Urinary bladder (tissue), 4 donors: ENCODE data around the gene KRT80. TPM values are rescaled to one million over a fixed set of nuclear protein-coding genes. Genes with fewer than 3 reads are reported as not detected.
A peak's percentile ranks its signal among the peaks of the same experiment; 100 is the strongest.

Experiments
- DNase-seq: peaks from one replicate; pipeline ENCODE4 v3.0.0-alpha.2; 2015; ENCODE audit errors: extremely low spot score
- H3K27ac ChIP-seq: one replicate; pipeline ENCODE4 v1.5.1; 2013; ENCODE audit warnings: low read depth, mild to moderate bottlenecking, moderate library complexity
- H3K36me3 ChIP-seq: one replicate; pipeline ENCODE4 v1.6.1; 2013; ENCODE audit warnings: mild to moderate bottlenecking, moderate library complexity; ENCODE audit not compliant: insufficient read depth
- H3K4me1 ChIP-seq: one replicate; pipeline ENCODE4 v1.6.1; 2013; ENCODE audit warnings: mild to moderate bottlenecking, moderate library complexity; ENCODE audit not compliant: insufficient read depth
- H3K4me3 ChIP-seq: one replicate; pipeline ENCODE4 v1.5.1; 2013; ENCODE audit warnings: low read depth, low read length
- WGBS: extraction: QIAGEN DNeasy Blood & Tissue Kit; methylation state at CpG from one replicate; pipeline ENCODE4 v1.1.7; 2013; 5-methylcytosine and 5-hydroxymethylcytosine counted together
- polyA plus RNA-seq: library from polyadenylated mRNA; stranded (reverse); fragments of 200-250 nt; gene quantifications from one replicate; pipeline ENCODE4 v1.2.3, GENCODE V29; 2013
- total RNA-seq: library from RNA; depleted of rRNA; stranded (reverse); fragments of >200 nt; gene quantifications from one replicate; pipeline ENCODE4 v1.2.3, GENCODE V29; 2014
- donor health status: healthy with polysubstance abuse.
- donor health status: healthy.

The KRT80 gene
- total and polyA plus RNA-seq, 2 donors = 1.7 to 3.0 TPM

DNA sequence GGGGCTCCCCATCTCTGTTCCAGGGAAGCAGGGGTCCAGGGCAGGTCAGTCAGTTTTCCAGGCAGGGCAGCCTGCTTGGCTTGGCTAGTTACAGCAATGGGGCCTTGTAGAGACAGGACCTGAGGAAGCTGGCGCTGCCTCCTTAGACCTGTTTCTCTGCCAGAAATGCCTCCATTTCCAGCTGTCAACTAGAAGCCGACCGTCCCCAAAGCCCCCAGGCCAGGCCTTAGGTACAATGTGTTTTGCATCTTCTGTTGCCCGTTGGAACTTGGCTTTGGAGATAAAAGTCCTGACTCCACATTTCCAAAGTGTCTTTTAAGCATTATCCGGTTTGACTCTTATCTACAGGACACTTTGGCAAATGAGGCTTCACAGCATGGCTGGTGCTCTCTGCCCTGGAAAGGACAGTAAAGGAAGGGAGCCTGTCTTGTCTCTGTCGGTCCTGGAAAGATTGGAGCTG lies 42.6 kb downstream of the KRT80 start:
- H3K36me3 ChIP-seq = no peaks in the 10 kb centered on the region
- H3K4me1 ChIP-seq = peaks cover 1% of the 10 kb centered on the region
- no peak for DNase-seq
- H3K4me3 ChIP-seq = no peak overlapping the region
- 51% methylated on average over 6 of the region's 6 CpGs for WGBS
- peak overlapping the region; percentile 61 for H3K27ac ChIP-seq

DNA sequence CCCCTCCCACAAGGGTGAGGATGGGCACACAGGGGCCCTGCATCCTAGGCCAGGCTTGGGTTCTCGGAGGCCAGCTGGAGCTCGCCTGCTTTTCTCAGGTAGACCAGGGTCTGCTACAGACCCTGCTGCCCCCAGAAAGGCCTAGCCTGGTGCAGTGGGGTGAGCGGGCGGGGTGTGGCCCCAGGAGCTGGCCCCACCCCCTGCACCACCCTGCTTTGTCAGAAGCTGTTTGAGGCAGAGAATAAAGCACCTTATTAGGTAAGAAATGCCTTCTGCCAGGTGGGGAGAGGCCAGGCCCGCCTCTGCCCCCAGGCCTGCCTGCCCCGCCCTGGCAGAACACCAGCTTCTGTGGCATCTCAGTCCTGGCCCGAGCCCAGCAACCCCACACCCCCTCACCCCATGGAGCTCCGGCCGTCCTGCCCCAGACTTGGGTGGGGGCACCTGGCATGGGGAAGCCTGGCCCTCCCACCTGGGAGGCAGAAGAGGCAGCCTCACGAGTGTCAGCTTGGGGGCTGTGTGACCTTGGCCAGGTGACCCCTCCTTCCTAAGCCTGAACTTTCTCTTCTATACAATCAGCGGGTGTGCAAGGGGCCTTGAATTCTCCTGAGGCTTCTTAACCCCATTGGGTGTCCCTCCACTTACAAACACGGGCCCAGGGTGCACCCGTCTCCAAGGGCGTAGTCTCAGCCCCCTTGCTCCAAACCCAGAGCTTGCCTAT lies 43.2 kb downstream of the KRT80 start:
- Histone ChIP-seq H3K36me3 (no peaks in the 10 kb centered on the region), H3K27ac (peak overlapping the region; percentile 96), H3K4me3 (no peak overlapping the region), H3K4me1 (peaks cover 1% of the 10 kb centered on the region)
- WGBS = 88% methylated on average over 14 of the region's 14 CpGs
- DNase-seq = no peak

DNA sequence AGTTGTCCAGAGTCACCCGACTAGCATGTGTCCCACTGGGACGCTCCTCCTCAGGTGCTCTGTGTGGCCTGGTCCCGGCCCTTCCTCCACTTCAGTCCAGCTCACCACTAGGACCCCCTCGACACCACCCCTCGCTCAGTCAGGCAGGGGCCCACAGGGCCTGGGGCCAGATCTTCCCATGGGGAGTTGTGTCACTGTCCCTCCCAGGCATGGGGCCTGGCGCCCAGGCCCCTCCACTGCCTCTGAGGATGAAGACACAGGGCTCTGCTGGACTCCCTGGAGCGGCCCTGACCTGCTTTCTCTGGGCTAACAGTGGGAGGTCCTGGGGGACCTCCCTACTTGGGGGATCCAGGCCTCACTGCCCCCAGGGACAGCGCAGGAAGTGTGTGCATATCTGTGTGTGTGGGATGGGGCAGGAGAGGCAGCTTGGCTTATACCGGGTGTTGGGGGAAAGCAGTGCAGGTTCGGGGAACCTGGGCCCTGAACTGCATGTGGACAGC lies 43.8 kb downstream of the KRT80 start:
- H3K36me3 ChIP-seq = no peaks in the 10 kb centered on the region
- 83% methylated on average over 10 of the region's 10 CpGs for WGBS
- peak overlapping the region; percentile 96 for H3K27ac ChIP-seq

DNA sequence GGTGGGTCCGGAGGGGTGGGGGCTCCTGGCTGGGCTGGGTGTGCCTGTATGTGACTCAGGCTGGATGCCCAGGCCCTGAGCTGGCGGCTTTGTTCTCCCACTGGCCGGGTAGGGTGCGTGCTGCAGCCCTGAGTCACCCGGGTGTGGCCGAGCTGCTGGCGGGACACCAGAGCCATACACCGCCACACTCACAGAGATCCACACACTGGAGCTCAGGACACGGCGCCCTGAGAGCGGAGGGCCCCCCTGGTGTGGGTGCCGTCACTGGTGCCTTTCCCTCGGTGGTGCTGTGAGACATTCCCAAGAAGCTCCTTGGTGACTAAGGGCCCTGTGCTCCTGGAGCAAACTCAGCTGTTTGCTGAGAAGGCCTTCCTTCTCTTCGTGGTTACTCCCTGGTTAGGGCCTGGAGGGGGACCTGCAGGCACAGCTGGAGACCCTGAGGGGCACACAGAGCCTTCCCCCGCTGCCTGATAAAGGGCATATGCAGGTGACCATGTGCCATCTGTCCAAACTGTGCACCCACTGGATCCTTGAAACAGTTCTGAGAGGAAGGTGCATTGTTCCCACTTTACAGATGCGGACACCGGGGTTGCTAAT lies 44.3 kb downstream of the KRT80 start:
- DNase-seq = peak; percentile 73
- peak overlapping the region; percentile 96 for H3K27ac ChIP-seq
- no peak overlapping the region for H3K4me3 ChIP-seq
- H3K4me1 ChIP-seq = peaks cover 1% of the 10 kb centered on the region
- no peaks in the 10 kb centered on the region for H3K36me3 ChIP-seq
- WGBS = 32% methylated on average over 17 of the region's 17 CpGs

More for the DNA sequence above, 43.8 kb downstream of the KRT80 start:
- Histone ChIP-seq H3K4me1 (peaks cover 1% of the 10 kb centered on the region), H3K4me3 (no peak overlapping the region)
- DNase-seq = no peak

DNA sequence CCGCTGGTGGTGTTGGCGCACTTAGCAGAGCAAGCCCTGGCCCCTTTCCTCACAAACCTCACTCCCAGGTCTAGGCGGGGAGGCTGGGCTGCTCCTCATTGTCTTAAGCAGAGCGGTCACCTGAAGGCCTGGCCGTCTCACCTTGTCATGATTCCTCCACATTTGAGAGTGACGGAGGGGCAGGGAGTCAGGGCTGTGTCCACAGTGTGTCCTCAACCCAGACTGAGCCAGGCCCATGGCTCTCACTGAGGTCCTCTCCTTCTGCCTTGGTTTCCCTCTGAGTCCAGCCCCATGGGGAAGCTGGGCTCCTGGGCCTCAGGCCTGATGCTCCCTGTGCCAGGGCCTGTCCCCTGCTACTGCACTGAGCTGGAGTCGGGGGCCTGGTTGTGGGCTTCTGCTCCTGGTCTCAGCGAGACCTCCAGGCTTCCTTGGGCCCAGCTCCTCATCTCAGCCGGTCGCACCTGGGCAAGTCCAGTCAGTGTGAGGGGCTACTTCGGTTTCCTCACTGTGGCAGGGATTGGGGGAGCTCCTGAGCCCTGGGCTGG lies 44.9 kb downstream of the KRT80 start:
- peak overlapping the region; percentile 91 for H3K27ac ChIP-seq
- 80% methylated on average over 11 of the region's 11 CpGs for WGBS
- no peak overlapping the region for H3K4me3 ChIP-seq
- peaks cover 1% of the 10 kb centered on the region for H3K4me1 ChIP-seq
- DNase-seq = no peak
- no peaks in the 10 kb centered on the region for H3K36me3 ChIP-seq

DNA sequence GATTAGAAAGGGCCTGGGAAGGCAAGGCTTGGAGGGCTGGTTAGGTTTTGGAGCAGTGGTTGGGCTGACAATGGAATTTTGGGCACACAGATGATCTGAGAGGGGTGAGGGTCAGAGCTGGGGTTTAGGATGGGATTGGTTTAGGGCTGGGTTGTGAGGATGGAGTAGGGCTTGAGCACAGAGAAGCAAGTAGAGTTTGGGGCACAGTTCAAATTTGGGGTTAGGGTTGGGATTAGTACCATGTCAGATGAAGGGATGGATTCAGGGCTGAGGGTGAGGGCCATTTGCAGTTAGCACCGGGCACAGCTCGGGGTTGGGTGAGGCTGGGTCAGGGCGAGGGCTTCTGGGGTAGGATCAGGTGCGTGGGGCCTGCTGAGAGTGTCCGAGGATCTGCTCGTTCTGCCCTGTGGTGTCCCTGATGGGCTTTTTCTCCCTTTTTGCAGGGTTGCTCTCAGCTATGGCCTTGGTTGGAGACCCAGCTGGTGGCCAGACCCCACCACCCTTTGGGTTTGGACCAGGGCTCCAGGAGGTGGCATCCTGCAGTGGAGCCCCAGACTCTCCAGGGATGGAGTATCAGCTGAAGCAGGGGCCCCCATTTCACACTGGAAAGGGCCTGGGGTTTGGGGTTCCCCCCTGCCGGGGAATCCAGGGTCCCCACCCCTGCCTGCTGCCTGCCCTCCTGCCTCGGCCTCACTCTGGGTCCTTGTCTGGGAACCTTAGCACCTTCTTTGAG lies 45.6 kb downstream of the KRT80 start:
- DNase-seq = no peak
- no peaks in the 10 kb centered on the region for H3K36me3 ChIP-seq
- peaks cover 1% of the 10 kb centered on the region for H3K4me1 ChIP-seq
- peak overlapping the region; percentile 91 for H3K27ac ChIP-seq
- H3K4me3 ChIP-seq = no peak overlapping the region
- WGBS = 88% methylated on average over 8 of the region's 8 CpGs

DNA sequence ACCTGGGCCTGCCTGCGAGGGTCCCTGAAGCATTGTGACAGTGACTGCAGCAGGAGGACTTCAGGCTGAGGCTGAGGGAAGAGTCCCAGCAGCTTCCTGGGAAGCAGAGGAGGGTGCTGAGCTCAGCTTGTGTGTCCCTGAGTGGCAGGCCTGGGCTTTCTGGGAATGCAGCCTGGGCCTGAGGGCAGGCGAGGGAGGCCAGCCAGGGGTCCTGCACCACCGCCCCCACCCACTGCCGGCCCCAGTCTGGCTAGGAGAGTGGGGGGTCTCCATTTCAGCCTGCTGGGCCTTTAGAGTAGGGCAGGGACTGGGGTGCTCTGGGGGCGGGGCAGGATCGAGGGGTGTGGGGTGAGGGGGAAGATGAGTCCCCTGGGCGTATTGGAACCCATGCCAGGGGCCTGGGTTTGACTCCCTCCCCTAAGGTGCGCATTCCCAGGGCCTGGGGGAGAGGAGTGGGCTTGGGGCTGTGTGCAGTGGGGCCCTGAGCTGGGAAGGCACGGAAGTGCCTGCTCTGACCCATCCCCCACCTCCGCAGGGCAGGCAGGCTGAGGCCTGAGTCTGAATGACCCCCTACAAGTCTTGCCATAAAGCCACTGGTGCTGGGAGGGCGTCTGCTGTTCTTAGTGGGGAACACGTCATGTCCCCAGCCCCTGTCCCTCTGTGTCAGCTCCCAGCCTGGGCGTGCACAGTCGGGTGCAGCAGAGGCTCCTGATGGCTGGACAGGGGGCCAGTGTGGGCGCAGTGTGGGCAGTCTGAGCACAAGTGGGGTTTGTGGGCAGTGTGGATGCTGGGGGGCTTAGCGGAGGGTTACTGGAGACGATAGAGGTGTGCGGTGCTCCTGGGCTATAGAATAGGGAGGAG lies 46.4 kb downstream of the KRT80 start:
- H3K4me3 ChIP-seq = no peak overlapping the region
- no peak for DNase-seq
- peak overlapping the region; percentile 91 for H3K27ac ChIP-seq
- 84% methylated on average over 18 of the region's 18 CpGs for WGBS
- H3K36me3 ChIP-seq = no peaks in the 10 kb centered on the region
- H3K4me1 ChIP-seq = peaks cover 1% of the 10 kb centered on the region

DNA sequence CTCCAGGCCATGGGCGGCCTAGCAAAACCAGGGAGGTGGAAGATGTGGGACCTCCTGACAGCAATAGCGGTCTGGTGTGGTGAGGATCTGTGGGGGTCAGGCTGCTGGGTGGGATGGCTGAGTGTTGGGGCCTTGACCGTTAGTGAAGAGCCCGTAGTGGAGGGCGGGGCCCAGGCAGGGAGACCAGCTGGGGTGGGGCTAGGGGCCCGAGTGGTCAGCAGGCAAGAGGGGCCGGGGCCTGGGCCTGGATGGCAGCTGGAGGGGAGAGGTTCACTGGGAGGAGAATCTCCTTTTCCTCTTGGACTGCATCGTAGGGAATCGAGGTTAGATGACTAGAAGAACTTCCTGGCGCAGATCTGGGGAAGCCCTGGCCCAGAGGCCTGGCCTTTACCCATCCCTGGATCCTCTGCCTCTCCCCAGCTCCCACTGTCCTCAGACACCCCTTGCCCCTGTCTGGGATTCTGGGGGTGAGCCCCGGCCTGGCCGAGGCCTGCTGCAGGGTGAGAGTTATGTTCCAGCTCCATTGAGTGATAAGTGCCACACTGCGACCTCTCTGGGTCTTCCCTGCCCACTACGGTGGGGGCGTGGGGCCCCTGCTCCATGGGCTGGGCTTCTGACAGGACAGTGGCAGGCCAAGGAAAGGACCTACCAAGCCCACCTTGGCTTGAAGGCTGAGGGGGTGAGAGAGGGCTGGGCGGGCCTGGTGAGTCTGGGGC lies 47.1 kb downstream of the KRT80 start:
- Histone ChIP-seq H3K4me3 (no peak overlapping the region), H3K27ac (peak overlapping the region; percentile 82), H3K4me1 (peaks cover 1% of the 10 kb centered on the region), H3K36me3 (no peaks in the 10 kb centered on the region)
- no peak for DNase-seq
- 88% methylated on average over 16 of the region's 16 CpGs for WGBS

DNA sequence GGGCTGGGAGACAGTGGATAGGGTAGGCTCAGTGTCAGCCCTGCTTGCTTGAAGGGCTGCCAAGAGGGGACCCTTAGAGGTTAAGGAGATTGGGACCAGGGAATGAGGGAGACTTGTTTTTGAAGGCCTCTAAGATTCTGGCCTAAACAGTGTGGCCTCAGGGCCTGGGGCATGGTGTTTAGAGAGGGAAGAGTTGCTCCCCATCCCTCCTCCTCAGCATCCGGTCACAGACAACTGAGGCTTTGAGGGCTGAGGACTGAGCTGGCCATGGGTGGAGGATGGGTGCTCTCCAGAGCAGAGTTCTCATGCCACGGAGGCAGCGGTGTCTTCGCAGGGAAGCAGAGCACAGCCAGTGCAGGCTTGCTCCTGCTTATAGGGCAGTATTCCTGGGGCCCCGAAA lies 49.4 kb downstream of the KRT80 start:
- WGBS = 91% methylated on average over 5 of the region's 5 CpGs
- no peak overlapping the region for H3K4me3 ChIP-seq

DNA sequence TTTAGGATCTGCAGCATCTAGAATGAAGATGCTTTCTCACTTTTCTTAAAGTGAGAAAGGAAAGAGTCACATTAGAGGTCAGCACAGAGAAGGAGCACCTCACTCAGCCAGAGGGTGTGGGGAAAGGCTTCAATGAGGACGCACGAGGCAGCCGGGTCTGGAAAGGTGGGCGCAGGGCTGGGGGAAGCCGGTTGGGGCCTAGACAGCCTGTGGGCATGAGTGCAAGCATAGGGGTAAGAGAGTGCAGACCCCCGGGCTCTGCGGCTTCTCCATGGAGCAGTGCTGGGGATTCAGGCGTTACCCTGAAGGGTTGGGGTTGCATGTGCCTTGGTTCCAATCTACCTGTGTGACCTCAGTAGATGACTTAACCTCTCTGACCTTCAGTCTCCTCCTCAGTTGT lies 49.9 kb downstream of the KRT80 start:
- 92% methylated on average over 8 of the region's 8 CpGs for WGBS
- Histone ChIP-seq H3K36me3 (no peaks in the 10 kb centered on the region), H3K27ac (no peak overlapping the region), H3K4me3 (no peak overlapping the region), H3K4me1 (no peaks in the 10 kb centered on the region)
- no peak for DNase-seq

More for the DNA sequence above, 49.4 kb downstream of the KRT80 start:
- Histone ChIP-seq H3K4me1 (no peaks in the 10 kb centered on the region), H3K36me3 (no peaks in the 10 kb centered on the region), H3K27ac (no peak overlapping the region)
- DNase-seq = no peak

DNA sequence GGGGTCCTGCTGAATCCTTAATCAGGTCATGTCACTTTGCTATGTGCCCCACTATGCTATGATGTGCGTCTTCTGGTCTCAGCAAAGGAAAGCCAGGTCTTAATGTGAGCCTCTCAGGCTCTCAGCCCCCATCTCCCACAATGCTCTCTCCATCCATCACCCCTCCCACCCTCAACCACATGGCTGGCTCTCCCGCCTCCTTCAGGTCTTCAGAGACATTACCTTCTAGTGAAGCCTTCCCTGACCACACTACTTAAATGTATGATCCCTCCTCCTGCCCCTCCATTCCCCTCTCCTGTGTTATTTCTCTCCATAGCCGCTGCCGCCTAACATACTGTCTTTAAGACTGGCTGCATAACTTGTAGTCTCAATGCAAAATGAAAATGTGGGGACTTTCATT lies 50.5 kb downstream of the KRT80 start:
- Histone ChIP-seq H3K36me3 (no peaks in the 10 kb centered on the region), H3K4me3 (no peak overlapping the region), H3K4me1 (no peaks in the 10 kb centered on the region), H3K27ac (no peak overlapping the region)
- DNase-seq = no peak
- 91% methylated on average over 4 of the region's 4 CpGs for WGBS

DNA sequence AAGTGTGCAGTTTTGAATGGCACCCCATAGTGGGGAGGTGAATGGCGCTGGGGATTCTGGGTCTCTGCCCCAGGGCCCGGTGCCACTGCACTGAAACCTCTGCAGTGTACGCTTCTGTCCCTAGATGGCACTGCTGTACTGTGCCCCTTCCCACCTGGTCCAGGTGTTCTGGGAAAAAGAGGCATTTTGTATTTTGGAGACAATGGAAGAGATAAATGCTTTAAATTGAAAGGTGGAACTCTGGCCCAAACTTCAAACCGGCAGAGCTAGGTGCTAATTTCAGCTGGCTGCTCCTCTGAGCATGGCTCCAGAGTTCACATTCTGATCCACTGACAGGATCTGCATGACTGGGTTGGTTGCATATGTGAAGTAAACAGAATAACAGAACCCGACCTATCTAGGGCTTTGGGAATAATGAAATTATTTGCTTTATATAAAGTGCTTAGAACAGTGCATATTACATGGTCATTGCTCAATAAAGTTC lies 52.2 kb downstream of the KRT80 start:
- no peaks in the 10 kb centered on the region for H3K36me3 ChIP-seq
- no peak overlapping the region for H3K27ac ChIP-seq
- H3K4me1 ChIP-seq = no peaks in the 10 kb centered on the region
- H3K4me3 ChIP-seq = no peak overlapping the region
- 35% methylated on average over 5 of the region's 5 CpGs for WGBS
- DNase-seq = no peak
